ENCODE measurements around the gene E2F8.

The E2F8 gene

DNA sequence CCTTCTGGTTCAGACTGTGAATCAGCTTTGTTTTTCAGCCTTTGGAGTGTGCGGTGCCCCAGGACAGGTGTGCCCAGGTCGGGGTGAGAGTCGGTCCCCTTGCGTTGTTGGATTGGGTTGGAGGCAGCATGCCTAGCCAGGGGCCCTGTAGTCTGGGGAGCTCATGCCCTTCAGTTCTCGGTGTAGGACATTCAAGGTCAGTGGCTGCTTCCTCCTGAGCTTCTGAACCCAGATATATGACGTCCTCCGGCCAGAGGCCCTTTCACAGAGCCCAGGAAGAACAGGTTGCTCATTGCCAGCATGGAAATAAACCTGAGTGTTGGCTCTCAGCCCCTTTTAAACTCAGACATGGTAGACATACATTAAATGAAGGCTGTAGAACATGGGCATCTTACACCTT, 41.7 kb downstream of the E2F8 start:
- DNase-seq (ENCODE audit: low read depth) = no peak
- TF ChIP-seq, protein P1, sequence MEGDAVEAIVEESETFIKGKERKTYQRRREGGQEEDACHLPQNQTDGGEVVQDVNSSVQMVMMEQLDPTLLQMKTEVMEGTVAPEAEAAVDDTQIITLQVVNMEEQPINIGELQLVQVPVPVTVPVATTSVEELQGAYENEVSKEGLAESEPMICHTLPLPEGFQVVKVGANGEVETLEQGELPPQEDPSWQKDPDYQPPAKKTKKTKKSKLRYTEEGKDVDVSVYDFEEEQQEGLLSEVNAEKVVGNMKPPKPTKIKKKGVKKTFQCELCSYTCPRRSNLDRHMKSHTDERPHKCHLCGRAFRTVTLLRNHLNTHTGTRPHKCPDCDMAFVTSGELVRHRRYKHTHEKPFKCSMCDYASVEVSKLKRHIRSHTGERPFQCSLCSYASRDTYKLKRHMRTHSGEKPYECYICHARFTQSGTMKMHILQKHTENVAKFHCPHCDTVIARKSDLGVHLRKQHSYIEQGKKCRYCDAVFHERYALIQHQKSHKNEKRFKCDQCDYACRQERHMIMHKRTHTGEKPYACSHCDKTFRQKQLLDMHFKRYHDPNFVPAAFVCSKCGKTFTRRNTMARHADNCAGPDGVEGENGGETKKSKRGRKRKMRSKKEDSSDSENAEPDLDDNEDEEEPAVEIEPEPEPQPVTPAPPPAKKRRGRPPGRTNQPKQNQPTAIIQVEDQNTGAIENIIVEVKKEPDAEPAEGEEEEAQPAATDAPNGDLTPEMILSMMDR (IDR thresholded peaks at IDR 0.05; ENCODE audit: low read length, missing control alignments) = no peak

DNA sequence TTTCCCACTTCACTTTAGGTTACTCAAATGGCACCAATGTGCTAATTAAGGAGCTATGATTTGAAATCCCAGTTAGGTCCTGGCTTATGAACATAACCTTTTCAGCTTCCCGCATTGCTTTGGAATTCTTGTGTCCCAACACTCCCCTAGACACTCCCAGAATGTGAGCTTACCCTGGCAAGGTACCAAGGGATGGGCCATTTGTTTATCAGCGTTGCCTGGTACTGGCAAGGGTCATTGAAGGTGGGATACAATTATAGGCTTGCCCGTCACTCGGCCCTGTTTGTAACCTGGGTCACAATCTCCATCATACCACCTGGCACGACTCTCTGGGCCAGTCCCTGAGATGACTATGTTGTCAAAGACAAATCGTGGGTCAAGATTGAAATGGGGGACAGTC, 44.3 kb downstream of the E2F8 start:
- TF ChIP-seq, protein P1 (IDR thresholded peaks at IDR 0.05; ENCODE audit: low read length, missing control alignments) = no peak
- DNase-seq (ENCODE audit: low read depth) = no peak
- H3K4me3 ChIP-seq (replicated peaks; ENCODE audit: low read depth, low read length) = no peak overlapping the region

More for the DNA sequence above, 41.7 kb downstream of the E2F8 start:
- no peak overlapping the region for H3K4me3 ChIP-seq (replicated peaks; ENCODE audit: low read depth, low read length)

DNA sequence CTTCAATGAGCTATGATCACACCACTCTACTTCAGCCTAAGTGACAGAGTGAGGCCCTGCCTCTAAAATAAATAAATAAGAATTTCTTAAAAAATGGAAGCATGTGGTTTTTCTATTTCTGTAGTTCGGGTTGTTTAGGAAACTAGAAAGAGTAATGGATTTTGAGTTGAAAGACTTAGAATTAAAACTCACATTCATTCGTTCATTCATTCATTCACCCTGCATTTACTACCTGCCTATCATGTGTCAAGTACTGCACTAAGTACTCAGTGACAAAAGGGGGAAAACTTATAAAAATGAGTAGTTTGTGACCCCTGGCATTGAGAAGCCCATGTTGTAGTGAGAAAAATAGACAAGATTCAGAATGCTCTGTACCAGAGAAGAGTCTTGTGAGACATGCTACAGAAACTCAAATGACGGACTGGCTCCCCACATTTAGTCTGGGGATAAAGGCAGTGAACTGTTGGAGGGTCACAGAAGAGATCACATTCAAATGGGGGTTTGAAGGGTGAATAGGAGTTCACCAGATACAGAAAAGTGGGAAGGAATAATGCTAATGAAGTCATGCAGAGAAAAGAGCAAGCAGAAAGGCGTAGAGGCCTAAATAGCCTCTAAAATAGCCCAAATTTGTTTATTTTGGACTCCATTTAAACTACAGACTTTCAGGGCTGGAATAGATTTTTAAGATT, 46.0 kb downstream of the E2F8 start:
- H3K4me3 ChIP-seq (replicated peaks; ENCODE audit: low read depth, low read length) = no peak overlapping the region
- TF ChIP-seq, protein P1 (IDR thresholded peaks at IDR 0.05; ENCODE audit: low read length, missing control alignments) = no peak
- DNase-seq (ENCODE audit: low read depth) = no peak

DNA sequence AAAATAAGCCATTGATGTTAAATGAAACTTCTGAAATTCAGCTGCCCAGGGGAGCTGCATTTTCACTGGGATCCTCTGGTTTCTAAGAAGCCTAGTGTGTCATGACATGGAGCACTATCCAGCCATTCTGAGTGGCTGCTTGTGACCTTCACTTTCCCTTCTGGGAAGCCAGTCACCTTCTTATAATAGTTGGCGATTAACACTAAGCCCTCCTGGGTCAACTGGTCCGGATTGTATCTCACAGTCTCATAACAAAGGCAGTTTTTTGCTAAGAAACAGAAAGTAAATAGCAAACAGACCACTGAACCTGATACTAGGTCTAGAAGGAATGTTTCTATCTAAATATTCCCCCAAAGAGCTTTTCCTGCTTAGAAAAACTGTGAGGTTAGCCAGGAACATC, 46.8 kb downstream of the E2F8 start:
- no peak for DNase-seq (ENCODE audit: low read depth)
- H3K4me3 ChIP-seq (replicated peaks; ENCODE audit: low read depth, low read length) = no peak overlapping the region
- TF ChIP-seq, protein P1 (IDR thresholded peaks at IDR 0.05; ENCODE audit: low read length, missing control alignments) = no peak

DNA sequence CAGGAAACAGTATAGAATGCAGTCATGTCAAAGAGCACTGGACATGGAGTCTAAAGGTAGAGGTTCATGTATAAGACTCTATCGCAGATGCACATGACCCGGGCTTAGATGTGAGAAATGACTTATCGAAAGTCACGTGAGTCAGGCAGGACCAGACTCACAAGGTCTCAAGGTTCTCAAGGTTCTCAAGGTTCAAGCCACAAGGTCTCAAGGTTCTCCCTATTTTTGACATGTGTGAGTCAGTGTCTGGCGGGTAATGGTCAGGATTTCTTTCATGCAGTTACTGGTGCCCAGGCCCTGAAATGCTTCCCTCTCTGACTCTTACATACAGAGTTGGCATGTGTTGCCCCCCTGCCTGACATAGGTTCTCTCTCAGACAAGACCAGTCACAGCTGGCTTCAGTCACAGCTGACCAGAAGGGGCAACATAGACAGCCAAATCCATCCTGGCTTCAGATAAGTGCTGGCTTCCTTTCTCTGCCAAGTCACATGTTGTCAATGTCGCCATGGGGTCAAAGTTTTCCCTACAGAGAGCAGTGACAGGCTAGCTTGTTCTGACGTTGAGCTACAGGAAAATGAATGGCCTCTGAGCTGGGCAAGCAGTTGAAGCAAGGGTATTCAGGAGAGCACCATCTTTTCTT, 49.1 kb downstream of the E2F8 start:
- no peak overlapping the region for H3K4me3 ChIP-seq (replicated peaks; ENCODE audit: low read depth, low read length)
- TF ChIP-seq, protein P1 (IDR thresholded peaks at IDR 0.05; ENCODE audit: low read length, missing control alignments) = no peak
- no peak for DNase-seq (ENCODE audit: low read depth)

DNA sequence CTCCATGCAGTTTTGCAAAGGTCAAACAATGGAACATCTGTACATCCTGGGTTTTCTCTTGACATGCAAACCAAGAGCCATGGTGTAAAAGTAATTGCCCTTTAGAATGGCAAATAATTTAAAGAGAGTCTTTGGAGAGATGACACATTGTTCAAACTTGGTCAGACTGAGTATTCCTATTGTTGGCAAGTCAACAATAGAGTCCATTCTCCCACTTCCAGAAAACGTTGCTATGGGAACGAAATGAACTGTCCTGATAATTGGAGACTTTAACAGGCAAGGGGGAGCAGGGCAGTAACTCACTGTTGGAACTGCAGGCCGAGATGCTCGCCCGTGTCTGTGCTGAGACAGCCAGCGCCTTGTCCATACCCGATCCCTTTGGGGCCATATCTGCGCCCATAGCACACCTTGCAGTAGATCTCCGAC, 52.9 kb downstream of the E2F8 start:
- TF ChIP-seq, protein P1 (IDR thresholded peaks at IDR 0.05; ENCODE audit: low read length, missing control alignments) = no peak
- H3K4me3 ChIP-seq (replicated peaks; ENCODE audit: low read depth, low read length) = no peak overlapping the region
- no peak for DNase-seq (ENCODE audit: low read depth)

Measured in fibroblast of pulmonary artery (primary cell).